GM18508 (cell line): Measurements from ENCODE around the gene HBA1.
"Not testable (repeated sequence)": the region's sequence is repeated elsewhere in the genome, so short reads cannot be mapped to it uniquely, and the experiment has no call there.

ENCODE experiments used
- ATAC-seq: cut with Tn5 transposase; IDR thresholded peaks from one replicate; pipeline ENCODE4 v1.9.1; 2021; ENCODE audit warnings: moderate number of reproducible peaks; ENCODE audit not compliant: insufficient read depth, unreplicated experiment

The HBA1 gene

DNA sequence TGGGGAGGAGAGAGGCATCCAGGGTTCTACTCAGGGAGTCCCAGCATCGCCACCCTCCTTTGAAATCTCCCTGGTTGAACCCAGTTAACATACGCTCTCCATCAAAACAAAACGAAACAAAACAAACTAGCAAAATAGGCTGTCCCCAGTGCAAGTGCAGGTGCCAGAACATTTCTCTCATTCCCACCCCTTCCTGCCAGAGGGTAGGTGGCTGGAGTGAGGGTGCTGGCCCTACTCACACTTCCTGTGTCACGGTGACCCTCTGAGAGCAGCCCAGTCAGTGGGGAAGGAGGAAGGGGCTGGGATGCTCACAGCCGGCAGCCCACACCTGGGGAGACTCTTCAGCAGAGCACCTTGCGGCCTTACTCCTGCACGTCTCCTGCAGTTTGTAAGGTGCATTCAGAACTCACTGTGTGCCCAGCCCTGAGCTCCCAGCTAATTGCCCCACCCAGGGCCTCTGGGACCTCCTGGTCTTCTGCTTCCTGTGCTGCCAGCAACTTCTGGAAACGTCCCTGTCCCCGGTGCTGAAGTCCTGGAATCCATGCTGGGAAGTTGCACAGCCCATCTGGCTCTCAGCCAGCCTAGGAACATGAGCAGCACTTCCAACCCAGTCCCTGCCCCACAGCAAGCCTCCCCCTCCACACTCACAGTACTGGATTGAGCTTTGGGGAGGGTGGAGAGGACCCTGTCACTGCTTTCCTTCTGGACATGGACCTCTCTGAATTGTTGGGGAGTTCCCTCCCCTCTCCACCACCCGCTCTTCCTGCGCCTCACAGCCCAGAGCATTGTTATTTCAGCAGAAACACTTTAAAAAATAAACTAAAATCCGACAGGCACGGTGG is 2.3 kb upstream of the HBA1 start:
- ATAC-seq = not testable (repeated sequence)

DNA sequence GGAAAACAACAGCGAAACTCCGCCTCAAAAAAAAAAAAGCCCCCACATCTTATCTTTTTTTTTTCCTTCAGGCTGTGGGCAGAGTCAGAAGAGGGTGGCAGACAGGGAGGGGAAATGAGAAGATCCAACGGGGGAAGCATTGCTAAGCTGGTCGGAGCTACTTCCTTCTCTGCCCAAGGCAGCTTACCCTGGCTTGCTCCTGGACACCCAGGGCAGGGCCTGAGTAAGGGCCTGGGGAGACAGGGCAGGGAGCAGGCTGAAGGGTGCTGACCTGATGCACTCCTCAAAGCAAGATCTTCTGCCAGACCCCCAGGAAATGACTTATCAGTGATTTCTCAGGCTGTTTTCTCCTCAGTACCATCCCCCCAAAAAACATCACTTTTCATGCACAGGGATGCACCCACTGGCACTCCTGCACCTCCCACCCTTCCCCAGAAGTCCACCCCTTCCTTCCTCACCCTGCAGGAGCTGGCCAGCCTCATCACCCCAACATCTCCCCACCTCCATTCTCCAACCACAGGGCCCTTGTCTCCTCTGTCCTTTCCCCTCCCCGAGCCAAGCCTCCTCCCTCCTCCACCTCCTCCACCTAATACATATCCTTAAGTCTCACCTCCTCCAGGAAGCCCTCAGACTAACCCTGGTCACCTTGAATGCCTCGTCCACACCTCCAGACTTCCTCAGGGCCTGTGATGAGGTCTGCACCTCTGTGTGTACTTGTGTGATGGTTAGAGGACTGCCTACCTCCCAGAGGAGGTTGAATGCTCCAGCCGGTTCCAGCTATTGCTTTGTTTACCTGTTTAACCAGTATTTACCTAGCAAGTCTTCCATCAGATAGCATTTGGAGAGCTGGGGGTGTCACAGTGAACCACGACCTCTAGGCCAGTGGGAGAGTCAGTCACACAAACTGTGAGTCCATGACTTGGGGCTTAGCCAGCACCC is 1.2 kb upstream of the HBA1 start:
- ATAC-seq = no peak

DNA sequence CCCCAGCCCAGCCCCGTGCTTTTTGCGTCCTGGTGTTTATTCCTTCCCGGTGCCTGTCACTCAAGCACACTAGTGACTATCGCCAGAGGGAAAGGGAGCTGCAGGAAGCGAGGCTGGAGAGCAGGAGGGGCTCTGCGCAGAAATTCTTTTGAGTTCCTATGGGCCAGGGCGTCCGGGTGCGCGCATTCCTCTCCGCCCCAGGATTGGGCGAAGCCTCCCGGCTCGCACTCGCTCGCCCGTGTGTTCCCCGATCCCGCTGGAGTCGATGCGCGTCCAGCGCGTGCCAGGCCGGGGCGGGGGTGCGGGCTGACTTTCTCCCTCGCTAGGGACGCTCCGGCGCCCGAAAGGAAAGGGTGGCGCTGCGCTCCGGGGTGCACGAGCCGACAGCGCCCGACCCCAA is 474 bp upstream of the HBA1 start:
- not testable (repeated sequence) for ATAC-seq

DNA sequence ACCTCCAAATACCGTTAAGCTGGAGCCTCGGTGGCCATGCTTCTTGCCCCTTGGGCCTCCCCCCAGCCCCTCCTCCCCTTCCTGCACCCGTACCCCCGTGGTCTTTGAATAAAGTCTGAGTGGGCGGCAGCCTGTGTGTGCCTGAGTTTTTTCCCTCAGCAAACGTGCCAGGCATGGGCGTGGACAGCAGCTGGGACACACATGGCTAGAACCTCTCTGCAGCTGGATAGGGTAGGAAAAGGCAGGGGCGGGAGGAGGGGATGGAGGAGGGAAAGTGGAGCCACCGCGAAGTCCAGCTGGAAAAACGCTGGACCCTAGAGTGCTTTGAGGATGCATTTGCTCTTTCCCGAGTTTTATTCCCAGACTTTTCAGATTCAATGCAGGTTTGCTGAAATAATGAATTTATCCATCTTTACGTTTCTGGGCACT is 928 bp downstream of the HBA1 start:
- no peak for ATAC-seq

DNA sequence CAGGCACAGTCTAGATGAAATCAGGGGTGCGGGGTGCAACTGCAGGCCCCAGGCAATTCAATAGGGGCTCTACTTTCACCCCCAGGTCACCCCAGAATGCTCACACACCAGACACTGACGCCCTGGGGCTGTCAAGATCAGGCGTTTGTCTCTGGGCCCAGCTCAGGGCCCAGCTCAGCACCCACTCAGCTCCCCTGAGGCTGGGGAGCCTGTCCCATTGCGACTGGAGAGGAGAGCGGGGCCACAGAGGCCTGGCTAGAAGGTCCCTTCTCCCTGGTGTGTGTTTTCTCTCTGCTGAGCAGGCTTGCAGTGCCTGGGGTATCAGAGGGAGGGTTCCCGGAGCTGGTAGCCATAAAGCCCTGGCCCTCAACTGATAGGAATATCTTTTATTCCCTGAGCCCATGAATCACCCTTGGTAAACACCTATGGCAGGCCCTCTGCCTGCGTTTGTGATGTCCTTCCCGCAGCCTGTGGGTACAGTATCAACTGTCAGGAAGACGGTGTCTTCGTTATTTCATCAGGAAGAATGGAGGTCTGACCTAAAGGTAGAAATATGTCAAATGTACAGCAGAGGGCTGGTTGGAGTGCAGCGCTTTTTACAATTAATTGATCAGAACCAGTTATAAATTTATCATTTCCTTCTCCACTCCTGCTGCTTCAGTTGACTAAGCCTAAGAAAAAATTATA is 1.6 kb downstream of the HBA1 start:
- no peak for ATAC-seq

DNA sequence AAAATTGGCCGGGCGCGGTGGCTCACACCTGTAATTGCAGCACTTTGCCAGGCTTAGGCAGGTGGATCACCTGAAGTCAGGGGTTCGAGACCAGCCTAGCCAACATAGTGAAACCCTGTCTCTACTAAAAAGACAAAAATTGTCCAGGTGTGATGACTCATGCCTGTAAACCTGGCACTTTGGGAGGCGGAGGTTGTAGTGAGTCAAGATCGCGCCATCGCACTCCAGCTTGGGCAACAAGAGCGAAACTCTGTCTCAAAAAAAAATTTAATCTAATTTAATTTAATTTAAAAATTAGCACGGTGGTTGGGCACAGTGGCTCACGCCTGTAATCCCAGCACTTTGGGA is 2.2 kb downstream of the HBA1 start:
- ATAC-seq = no peak

DNA sequence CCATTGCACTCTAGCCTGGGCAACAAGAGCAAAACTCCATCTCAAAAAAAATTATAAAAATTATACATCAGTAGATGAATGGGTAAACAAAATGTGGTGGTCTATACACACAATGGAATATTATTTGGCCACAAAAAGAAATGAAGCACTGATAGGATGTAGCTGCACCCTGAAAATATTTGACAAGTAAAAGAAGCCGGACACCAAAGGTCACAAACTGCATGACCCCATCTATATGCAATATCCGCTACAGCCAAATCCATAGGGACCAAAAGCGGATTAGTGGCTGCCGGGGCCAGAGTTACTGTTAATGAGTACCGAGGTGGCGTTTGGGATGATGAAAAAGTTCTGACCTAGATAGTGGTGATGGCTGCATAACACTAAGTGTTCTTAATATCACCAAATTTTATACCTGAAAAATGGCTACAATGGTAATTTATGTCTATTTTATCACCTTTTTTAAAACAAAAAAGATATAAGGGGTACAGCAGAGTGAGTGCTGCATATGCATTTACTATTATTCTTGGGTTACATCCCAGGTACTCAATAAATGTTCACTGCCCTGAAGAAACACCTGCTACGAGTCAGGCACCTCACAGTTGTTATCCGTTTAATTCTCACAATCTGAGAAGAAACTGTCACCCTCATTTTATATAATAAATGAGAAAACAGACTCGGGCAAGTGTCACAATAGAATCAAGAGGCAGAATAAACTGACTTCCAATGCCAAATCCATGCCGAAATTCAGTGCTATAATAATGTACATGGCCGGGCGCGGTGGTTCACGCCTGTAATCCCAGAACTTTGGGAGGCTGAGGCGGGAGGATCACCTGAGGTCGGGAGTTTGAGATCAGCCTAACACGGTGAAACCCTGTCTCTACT is 3.0 kb downstream of the HBA1 start:
- no peak for ATAC-seq

DNA sequence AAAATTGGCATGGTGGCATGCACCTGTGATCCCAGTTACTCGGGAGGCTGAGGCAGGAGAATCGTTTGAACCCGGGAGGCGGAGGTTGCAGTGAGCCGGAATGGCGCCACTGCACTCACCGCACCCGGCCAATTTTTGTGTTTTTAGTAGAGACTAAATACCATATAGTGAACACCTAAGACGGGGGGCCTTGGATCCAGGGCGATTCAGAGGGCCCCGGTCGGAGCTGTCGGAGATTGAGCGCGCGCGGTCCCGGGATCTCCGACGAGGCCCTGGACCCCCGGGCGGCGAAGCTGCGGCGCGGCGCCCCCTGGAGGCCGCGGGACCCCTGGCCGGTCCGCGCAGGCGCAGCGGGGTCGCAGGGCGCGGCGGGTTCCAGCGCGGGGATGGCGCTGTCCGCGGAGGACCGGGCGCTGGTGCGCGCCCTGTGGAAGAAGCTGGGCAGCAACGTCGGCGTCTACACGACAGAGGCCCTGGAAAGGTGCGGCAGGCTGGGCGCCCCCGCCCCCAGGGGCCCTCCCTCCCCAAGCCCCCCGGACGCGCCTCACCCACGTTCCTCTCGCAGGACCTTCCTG is 3.7 kb downstream of the HBA1 start, which contains the start of gene HBQ1:
HBQ1 (plus strand) TSS at position 359 of the 575 bp plus-strand sequence; CDS start at position 387, 28 bp downstream.
- no peak for ATAC-seq

DNA sequence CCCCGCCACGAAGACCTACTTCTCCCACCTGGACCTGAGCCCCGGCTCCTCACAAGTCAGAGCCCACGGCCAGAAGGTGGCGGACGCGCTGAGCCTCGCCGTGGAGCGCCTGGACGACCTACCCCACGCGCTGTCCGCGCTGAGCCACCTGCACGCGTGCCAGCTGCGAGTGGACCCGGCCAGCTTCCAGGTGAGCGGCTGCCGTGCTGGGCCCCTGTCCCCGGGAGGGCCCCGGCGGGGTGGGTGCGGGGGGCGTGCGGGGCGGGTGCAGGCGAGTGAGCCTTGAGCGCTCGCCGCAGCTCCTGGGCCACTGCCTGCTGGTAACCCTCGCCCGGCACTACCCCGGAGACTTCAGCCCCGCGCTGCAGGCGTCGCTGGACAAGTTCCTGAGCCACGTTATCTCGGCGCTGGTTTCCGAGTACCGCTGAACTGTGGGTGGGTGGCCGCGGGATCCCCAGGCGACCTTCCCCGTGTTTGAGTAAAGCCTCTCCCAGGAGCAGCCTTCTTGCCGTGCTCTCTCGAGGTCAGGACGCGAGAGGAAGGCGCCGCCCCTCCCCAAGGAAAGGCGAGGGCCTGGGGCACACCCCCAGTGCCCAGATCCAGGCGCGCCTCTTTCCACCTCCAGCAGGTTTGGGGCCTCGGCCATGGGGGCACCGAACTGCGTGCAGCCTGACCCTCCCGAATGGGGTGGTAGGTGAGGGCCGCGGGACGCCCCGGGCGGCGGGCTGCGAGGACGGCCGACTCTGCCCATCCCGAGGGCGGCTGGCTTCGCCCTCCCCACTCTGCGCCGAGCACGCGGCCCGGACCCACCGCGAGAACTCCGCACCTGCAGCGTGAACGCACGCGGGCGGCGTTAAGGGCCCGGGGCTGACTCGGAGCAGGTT is 4.4 kb downstream of the HBA1 start:
- ATAC-seq = no peak

DNA sequence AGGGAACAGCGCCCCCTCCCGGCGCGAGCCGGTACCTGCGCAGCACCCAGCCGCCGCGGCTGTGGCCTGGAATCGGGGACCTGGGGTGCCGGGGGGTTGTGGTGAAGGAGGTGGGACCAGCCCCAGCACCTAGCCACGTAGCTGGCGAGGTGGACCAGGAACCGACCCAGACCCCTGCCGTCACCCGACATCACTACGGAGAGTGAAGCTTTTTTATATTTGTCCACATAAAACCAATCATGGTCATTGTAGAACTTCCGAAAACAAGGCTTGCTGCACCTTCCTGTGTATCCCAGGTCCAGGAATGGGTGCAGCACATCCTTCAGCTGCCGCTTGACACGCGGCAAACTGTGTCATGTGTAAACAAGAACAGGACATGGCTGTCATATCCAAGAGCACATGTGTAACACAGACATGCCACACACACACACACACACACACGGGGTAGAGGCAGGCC is 5.1 kb downstream of the HBA1 start:
- ATAC-seq = no peak

DNA sequence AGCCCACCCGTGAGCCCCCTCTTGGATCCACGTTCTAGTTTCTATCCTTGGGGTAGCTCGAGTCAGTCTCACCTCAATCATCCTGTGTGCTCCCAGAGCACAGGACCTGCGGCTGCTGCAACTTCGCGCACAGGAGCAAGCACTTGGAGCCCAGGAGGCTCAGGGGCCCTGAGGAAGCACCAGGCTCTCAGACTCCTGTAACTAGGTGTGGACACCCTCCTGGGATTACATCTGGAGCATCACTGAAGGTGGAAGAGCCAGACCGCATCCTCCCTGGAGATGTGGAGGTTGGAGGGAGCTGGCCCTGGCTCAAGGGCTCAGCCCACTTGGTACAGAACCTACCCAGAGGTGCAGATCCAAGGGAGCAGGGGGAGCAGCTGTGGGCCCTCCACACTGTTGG is 6.5 kb downstream of the HBA1 start:
- ATAC-seq = no peak

DNA sequence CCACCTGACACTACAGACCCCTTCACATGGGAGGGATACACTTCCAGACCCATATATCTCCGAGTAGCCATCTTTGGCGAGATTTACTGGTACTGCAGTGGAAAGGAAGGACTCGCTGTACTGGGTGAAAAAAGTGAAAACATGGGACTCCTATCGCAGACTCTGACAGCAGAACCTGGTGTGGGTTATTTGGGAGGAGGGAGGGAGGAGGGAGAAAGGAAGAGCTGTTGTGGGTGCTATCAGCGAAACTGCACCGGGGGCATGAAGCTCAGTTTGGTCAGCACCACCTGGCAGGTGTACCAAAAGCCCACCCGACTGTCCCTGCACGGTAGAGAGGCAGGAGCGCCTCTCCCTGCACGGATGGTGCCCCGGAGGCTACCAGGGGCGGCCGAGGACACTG is 8.7 kb downstream of the HBA1 start:
- ATAC-seq = no peak

DNA sequence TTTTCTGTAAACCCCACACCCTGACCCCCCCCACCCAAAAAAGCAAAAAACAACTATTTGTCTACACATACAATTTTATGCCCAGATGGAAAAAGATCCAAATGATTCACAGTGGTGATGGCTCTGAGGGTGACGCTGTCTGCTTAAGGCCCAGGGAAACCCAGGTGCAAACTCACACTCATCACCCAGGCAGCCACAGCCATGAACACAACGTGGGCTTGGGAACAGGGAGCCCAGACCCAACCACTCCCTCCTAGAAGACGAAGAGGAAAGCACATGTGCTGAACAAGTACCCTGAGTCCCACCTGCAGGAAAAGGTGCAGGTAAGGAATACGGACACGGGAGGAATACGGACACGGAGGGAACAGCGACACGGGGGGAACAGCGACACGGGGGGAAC is 9.2 kb downstream of the HBA1 start:
- no peak for ATAC-seq

DNA sequence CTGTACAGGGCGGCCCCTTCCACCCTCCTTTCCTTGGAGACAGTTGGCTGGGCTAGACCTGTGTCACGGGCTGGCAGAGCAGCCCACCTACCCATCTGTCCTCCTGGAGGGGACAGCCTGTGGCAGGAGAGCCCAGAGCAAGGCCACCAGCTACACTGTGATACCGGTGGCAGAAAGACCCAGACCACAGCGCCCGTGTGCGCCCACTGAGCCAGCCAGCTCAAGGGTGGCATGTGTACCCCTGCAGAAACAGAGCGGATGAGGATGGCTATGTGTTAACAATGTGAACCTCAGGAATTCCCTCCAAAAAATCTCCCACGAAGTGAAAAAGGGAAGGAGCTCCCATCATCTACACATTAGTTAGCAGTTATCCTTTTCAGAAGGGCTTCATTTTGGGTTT is 10.8 kb downstream of the HBA1 start:
- no peak for ATAC-seq

DNA sequence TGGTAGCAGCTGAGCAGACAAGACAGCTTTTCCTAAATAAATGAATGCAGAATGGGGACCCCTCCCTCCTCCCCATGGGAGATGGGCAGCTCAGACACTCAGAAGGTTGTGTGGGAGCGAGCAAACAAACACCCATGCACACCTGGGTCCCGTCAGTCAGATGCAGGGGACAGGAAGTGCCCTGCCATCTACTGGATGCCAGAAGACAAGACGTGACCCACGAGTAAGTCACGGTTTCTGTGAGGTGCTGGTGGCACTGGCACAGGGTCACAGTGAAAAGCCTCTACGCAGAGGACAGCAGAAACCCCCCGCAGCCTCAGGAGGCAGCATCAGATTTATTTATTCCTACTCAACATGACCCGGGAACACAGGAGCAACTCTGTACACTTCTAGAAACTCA is 12.2 kb downstream of the HBA1 start:
- ATAC-seq = no peak

DNA sequence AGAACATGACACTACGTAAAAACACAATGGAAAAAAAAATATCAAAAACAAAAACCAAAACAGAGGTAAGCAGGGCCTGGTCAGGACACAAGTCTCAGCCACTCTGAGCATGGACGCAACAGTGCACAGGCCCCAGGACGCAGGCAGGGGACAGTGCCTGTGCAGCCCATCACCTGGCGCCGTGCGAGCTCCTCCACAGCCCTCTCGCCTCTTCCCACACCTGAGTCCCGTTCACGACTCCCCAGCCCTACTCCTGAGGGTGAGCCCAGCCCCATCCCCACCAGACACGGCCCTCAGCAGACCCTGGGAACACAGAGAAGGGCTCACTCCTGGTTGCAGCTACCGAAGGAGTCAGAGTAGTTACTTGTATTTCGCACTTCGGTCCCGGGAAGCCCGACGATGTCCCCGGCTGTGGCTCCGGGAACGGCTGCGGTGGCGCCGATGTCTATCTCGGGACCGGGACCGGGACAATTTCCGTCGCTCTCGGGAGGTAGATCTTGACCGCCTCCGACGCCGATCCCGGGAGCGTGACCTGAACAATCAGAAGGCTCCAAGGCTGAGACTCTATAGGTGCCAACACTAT is 13.2 kb downstream of the HBA1 start:
- no peak for ATAC-seq

DNA sequence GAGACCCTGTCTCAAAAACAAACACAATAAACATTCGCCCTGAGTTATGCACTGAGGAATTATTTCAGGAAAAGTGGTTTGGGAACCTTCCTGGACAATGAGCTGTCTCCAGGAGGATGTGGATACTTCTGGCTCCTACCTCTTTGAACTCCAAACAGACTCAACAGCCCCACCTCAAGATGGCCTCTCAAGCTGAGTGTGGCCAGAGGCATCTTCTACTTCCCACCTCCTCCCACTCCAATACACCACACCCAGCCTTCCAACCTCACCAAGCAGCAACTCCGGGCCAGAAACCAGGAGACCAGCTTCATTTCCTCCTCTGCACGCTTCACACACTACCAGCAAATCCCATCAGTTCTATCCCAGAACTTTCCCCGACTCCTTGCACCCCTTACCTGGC is 15.4 kb downstream of the HBA1 start:
- no peak for ATAC-seq

DNA sequence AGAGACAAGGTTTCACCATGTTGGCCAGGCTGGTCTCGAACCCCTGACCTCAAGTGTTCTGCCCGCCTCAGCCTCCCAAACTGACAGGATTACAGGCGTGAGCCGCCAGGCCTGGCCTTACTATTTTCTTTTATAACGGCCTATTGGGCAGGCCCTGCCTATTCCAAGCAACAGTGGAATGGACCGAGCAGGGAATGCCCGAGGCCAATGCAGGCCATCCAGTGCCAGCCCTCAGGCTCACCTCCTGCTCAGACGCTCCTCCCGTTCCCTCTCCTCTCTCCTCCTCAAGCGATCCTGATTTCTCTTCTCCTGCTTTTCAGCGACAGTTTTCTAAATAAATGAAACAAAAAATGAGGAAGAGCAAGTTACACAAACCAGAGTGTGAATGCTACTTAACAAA is 16.2 kb downstream of the HBA1 start:
- no peak for ATAC-seq
